Skin epidermis (tissue), 12 donors: ENCODE measurements around the gene LSM12.
"Not testable (repeated sequence)": the region's sequence is repeated elsewhere in the genome, so short reads cannot be mapped to it uniquely, and the experiment has no call there.

Experiments
- H3K27ac ChIP-seq, 21 experiments: fragments of 200-600 bp; sonication (generic) in 11 of 21; one replicate each; pipeline ENCODE4 v1.5.0; 2020; ENCODE audit warnings: mild to moderate bottlenecking in 3 of 21, inconsistent platforms in 2 of 21, moderate library complexity in 2 of 21
- H3K4me3 ChIP-seq, 7 experiments: fragments of 200-600 bp; sonication (generic) in 2 of 7; one replicate each; pipeline ENCODE4 v1.5.0; 2020; ENCODE audit warnings: inconsistent platforms in 2 of 7, mild to moderate bottlenecking in 2 of 7, moderate library complexity in 1 of 7

LSM12 gene

DNA sequence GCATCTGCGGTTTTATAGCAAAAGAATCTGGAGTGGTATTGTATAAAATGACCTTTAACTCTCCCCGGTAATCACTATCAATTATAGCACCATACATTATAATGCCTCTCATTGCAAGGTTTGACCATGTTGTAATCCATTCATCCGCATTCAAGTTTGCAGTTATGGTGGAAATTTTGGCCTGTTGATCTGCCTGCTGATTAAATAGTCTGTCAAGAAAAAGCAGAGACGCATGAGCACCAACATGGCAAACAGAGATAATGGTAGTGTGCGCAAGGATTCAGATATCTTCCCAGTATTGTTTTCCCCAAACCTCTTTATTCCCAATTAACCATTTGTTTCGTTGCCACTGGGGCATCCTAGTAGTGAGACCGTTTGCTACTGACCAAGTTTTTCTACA lies 45.2 kb downstream of the LSM12 start:
- not testable (repeated sequence) for H3K4me3 ChIP-seq

GRCh38 chr17:44014437-44015172 lies 51.9 kb downstream of the LSM12 start, which contains the start of gene TMEM101:
TMEM101 (minus strand) TSS chr17:44014963; CDS start chr17:44014952, 11 bp downstream.
- peak within 1 kb of the TSS in 20 of 21 experiments; percentile 64 to 95 (median 85) for H3K27ac ChIP-seq
- H3K4me3 ChIP-seq = peak within 1 kb of the TSS; percentile 50 to 92 (median 81)

More for the DNA sequence above, 45.2 kb downstream of the LSM12 start:
- not testable (repeated sequence) for H3K27ac ChIP-seq

DNA sequence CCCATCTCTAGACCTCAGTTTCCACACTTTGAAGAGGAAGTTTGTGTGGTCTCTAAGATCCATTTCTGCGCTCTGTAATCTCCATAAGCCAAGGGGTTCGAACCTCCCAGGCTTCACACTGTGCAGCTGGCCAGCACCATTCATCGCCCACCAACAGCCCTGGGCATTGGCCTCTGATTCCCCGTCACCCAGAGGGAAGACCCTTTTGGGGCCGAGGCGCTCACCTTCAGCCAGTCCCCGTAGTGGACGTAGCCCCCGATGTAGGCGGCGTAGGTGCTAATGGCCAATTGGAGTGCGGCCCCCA lies 52.4 kb downstream of the LSM12 start:
- H3K27ac ChIP-seq = peak overlapping the region in 19 of 21 experiments; percentile 64 to 95 (median 86)
- H3K4me3 ChIP-seq = peak overlapping the region; percentile 50 to 92 (median 81)

GRCh38 chr17:44012874-44013273 lies 53.6 kb downstream of the LSM12 start:
- H3K4me3 ChIP-seq = no peak overlapping the region
- H3K27ac ChIP-seq = no peak overlapping the region

DNA sequence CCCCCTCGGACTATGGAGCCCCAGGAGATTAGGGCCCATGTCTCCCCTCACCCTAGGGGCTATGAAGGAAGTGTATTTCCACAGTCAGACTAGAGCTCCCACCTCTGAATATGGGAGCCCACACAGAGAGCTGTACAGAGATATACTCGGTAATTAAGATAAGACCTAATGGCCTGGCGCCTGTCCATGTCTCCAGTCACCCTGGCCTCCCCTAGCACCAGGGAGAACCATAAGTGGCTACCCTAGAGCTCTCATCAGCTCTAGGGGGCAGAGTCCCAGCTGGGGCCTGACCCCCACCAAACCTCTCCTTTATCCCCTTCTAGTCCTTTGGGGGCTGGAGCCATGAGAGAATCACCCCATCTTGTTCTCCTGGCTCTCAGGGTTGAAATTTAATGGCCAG lies 54.1 kb downstream of the LSM12 start:
- no peak overlapping the region for H3K27ac ChIP-seq

GRCh38 chr17:44011876-44012275 lies 54.6 kb downstream of the LSM12 start:
- H3K27ac ChIP-seq = peak overlapping the region in 1 of 21 experiments; percentile 3
- H3K4me3 ChIP-seq = no peak overlapping the region

More for the DNA sequence above, 54.1 kb downstream of the LSM12 start:
- H3K4me3 ChIP-seq = no peak overlapping the region

- Histone ChIP-seq H3K27ac (peak overlapping the region in 1 of 21 experiments; percentile 3), H3K4me3 (no peak overlapping the region)
Measured at GRCh38 chr17:44010966-44011647, 55.4 kb downstream of the LSM12 start.

DNA sequence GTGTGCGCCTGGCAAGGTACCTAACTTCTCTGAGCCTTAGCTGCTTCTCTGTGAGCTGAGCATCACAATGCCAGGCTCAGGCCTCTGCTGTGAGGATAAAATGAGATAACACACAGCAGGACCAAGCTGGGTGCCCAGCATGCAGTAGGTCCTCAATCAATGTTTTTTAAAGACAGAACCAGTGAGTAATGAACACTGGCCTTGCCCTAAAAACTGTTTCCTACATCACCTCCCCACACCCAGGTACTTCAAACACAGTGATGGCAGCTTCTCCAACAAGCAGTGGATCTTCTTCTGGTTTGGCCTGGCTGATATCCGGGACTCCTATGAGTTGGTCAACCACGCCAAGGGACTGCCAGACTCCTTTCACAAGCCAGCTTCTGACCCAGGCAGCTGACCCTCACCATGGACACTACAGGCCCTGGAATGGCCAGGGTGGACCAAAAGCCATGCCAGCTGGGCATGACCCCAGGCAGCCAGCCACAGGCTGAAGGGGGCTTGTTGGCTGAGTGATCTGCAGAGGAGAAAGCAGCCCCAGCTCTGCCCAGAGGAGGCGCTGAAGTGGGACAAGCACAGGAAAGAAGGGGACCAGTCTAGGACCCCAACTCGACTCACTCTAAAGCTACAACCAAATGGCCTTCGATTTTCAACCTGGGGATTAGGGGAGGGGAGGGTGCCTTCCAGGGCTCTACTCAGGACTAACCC lies 58.1 kb downstream of the LSM12 start:
- Histone ChIP-seq H3K27ac (peak overlapping the region in 7 of 21 experiments; percentile 18 to 84 (median 64)), H3K4me3 (peak overlapping the region in 1 of 7 experiments; percentile 47)

- Histone ChIP-seq H3K27ac (peak overlapping the region in 17 of 21 experiments; percentile 18 to 84 (median 51)), H3K4me3 (peak overlapping the region; percentile 46 to 65 (median 49))
Measured at GRCh38 chr17:44007346-44008204, 58.9 kb downstream of the LSM12 start.

- peak overlapping the region in 20 of 21 experiments; percentile 4 to 84 (median 64) for H3K27ac ChIP-seq
- peak overlapping the region; percentile 46 to 65 (median 49) for H3K4me3 ChIP-seq
Measured at GRCh38 chr17:44006598-44007345, 59.7 kb downstream of the LSM12 start.

DNA sequence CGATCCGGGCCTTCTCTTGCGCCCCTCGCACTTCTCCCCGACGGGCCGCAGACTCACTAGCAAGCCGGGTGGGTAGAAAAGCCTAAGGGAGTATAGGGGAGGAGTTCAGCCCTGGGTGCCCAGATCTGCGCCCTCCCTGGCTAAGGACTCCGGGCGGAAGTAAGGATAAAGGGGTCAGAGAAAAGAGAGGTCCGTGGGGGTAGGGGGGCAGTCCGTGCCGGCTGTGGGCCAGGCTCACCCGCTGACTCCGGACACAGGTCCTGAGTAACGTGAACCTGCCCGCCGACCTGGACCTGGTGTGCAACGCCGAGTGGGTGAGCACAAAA lies 60.2 kb downstream of the LSM12 start:
- peak overlapping the region; percentile 46 to 65 (median 49) for H3K4me3 ChIP-seq
- H3K27ac ChIP-seq = peak overlapping the region in 17 of 21 experiments; percentile 4 to 84 (median 55)

DNA sequence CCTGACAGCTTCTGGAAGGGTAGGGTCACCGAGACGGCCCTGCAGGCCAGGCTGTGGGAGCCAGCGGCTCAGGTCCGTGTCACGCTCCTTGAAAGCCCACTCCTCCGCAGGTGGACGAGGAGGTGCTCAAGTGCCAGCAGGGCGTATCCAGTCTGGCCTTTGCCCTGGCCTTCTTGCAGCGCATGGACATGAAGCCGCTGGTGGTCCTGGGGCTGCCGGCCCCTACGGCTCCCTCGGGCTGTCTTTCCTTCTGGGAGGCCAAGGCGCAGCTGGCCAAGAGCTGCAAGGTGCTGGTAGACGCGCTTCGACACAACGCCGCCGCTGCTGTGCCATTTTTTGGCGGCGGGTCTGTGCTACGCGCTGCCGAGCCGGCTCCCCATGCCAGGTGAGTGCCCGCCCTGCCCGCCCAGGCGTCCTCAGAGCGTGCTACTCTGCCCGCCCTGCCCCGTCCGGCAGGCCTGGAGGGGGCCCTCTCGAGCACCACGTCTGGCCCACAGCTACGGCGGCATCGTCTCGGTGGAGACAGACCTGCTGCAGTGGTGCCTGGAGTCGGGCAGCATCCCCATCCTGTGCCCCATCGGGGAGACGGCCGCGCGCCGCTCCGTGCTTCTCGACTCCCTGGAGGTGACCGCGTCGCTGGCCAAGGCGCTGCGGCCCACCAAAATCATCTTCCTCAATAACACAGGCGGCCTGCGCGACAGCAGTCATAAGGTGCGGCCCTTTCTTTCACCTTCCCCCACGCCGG lies 60.8 kb downstream of the LSM12 start:
- H3K4me3 ChIP-seq = peak overlapping the region; percentile 46 to 65 (median 49)
- H3K27ac ChIP-seq = peak overlapping the region in 15 of 21 experiments; percentile 4 to 84 (median 55)

DNA sequence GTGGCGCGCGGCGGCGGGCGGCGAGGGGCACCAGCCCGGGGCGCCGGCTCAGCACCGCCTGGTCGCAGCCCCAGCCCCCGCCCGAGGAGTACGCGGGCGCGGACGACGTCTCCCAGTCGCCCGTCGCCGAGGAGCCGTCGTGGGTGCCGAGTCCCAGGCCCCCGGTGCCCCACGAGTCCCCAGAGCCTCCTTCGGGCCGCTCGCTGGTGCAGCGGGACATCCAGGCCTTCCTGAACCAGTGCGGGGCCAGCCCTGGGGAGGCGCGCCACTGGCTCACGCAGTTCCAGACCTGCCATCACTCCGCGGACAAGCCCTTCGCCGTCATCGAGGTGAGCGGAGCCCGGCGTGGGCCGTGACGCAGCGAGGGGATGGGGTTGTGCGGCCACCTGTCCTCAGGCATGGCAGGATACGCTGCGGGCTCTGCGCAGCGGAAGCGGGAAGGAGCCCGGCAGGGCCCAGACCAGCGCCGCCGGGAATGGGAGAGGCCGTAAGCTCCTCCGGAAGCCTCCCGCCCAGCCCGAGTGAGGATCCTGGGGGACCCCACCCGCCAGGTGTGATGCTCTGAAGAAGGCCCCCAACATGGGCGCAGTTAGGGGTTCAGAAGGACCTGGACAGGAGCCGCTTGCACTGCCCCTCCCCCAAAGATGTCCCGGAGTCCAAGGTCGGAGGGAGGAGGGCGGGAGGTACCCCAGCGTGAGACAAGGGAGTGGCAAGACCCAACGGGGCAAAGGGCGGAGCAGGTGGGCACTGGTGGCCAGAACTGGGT lies 61.5 kb downstream of the LSM12 start:
- peak overlapping the region in 4 of 21 experiments; percentile 9 to 66 (median 49) for H3K27ac ChIP-seq
- peak overlapping the region; percentile 19 to 65 (median 48) for H3K4me3 ChIP-seq

GRCh38 chr17:44004077-44004760 lies 62.3 kb downstream of the LSM12 start, which contains the start of gene NAGS:
NAGS (plus strand) TSS chr17:44004622; CDS start chr17:44004664, 42 bp downstream.
- H3K4me3 ChIP-seq = peak within 1 kb of the TSS; percentile 19 to 65 (median 48)
- H3K27ac ChIP-seq = peak within 1 kb of the TSS in 5 of 21 experiments; percentile 9 to 66 (median 51)

DNA sequence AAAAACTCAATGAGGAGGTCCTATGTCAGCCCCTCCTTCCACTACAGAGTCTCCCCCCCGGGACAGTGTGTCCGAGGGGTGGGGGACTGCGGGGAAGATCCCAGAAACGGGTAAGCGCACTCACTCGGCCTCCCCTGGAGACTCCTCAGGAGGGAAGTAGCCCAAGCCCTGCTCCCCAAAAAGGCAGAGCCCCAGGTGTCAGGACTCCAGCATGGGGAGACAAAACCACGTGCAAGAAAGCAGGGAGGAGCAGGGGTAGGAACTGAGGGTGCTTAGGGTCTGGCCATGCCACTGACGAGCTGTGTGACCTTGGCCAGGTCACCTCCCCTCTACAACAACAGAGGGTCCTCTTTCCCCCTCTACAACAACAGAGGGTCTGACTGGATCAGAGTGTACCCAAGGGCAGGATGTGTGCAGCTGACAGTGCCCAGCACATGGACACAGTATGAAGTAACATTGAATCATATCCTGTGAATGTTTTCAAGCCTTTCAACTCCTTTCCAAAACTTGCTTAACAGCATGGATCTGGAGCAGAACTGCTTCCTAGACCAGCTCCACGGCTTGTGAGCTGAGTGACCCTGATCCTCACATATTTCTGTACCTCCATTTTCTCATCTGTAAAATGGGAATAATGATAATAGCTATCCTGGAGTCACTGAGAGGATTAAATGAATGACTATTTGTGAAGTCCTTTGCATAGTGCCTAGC lies 64.2 kb downstream of the LSM12 start:
- Histone ChIP-seq H3K27ac (peak overlapping the region in 1 of 21 experiments; percentile 45), H3K4me3 (no peak overlapping the region)

DNA sequence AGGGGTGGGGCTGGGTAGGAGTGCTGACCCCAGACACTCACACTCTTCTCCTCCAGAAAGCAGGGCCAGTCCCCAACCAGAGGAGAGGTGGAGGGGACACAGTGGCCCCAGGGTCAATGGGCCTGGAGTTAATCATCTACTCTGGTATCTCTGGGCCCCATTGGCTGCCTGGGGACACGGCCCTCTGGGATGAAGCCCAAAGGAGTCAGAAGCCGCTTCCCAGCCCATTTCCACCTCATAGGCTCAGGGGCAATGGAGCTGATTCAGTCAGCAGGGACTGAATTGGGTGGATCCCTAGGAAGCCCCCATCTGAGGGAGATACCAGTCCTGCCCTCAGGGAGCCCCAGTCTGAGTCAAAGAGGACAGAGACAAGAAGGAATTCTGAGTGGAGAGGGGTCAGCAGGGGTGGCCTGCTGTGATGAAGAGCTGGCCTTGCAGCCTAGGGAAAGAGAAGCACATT lies 65.0 kb downstream of the LSM12 start:
- Histone ChIP-seq H3K27ac (peak overlapping the region in 1 of 21 experiments; percentile 45), H3K4me3 (no peak overlapping the region)
